DOHH2 (cell line): ENCODE data around the gene CLEC2B.

Source experiments
- H3F3A ChIP-seq: fragments of 200-600 bp; sonication (generic), shearing (Covaris generic); 2 replicates; pipeline ENCODE4 v1.6.0; 2016; ENCODE audit warnings: antibody characterized with exemption, mild to moderate bottlenecking; ENCODE audit not compliant: control insufficient read depth, insufficient read depth
- H3K27ac ChIP-seq: fragments of 200-600 bp; sonication (generic); 2 replicates; pipeline ENCODE4 v1.5.1; 2014; ENCODE audit warnings: low read depth, mild to moderate bottlenecking, low read length, moderate library complexity
- H3K27me3 ChIP-seq: fragments of 200-600 bp; sonication (generic); 2 replicates; pipeline ENCODE4 v1.6.1; 2014; ENCODE audit warnings: mild to moderate bottlenecking, low read length, mixed read lengths; ENCODE audit not compliant: control insufficient read depth
- H3K36me3 ChIP-seq: fragments of 200-600 bp; sonication (generic); 2 replicates; pipeline ENCODE4 v1.6.1; 2014; ENCODE audit warnings: mild to moderate bottlenecking, low read length, moderate library complexity, mixed read lengths; ENCODE audit not compliant: control insufficient read depth
- H3K4me1 ChIP-seq: fragments of 200-600 bp; sonication (generic); 2 replicates; pipeline ENCODE4 v1.6.1; 2014; ENCODE audit warnings: mild to moderate bottlenecking, low read length, mixed read lengths; ENCODE audit not compliant: control insufficient read depth
- H3K4me2 ChIP-seq: fragments of 200-600 bp; sonication (generic); 2 replicates; pipeline ENCODE4 v1.6.0; 2014; ENCODE audit warnings: mild to moderate bottlenecking, low read length, moderate library complexity
- H3K4me3 ChIP-seq: fragments of 200-600 bp; sonication (generic); 2 replicates; pipeline ENCODE4 v1.5.1; 2014; ENCODE audit warnings: mild to moderate bottlenecking, low read length, mixed read lengths
- H3K79me2 ChIP-seq: fragments of 200-600 bp; sonication (generic); 2 replicates; pipeline ENCODE4 v1.6.1; 2014; ENCODE audit warnings: mild to moderate bottlenecking, low read length, mixed read lengths; ENCODE audit not compliant: control insufficient read depth
- H3K9me2 ChIP-seq: fragments of 200-600 bp; sonication (generic); replicated peaks from 2 replicates; pipeline ENCODE4 v1.6.1; 2014; ENCODE audit warnings: mild to moderate bottlenecking, low read length, mixed read lengths; ENCODE audit not compliant: control insufficient read depth
- H3K9me3 ChIP-seq: fragments of 200-600 bp; sonication (generic); 2 replicates; pipeline ENCODE4 v1.6.1; 2014; ENCODE audit warnings: antibody characterized with exemption, low read length, mixed read lengths; ENCODE audit not compliant: control insufficient read depth, insufficient read depth
- H4K20me1 ChIP-seq: fragments of 200-600 bp; sonication (generic); 2 replicates; pipeline ENCODE4 v1.6.0; 2014; ENCODE audit warnings: low read depth, mild to moderate bottlenecking, antibody characterized with exemption, low read length, moderate library complexity; ENCODE audit not compliant: control insufficient read depth, insufficient read depth
- CTCF ChIP-seq: fragments of 200-600 bp; sonication (generic); IDR thresholded peaks from one replicate; pipeline ENCODE4 v1.5.1; 2014; ENCODE audit warnings: antibody characterized with exemption, mild to moderate bottlenecking, low read depth, low read length; ENCODE audit not compliant: poor library complexity, severe bottlenecking
- EZH2phosphoT487 ChIP-seq: fragments of 200-600 bp; sonication (generic); IDR thresholded peaks from 2 replicates; pipeline ENCODE4 v1.6.1; 2017; ENCODE audit warnings: borderline replicate concordance, mild to moderate bottlenecking, antibody characterized with exemption, low read length, moderate library complexity, mixed read lengths

Gene CLEC2B

GRCh38 chr12:9867531-9867930 lies 1.6 kb downstream of the CLEC2B start:
- Histone ChIP-seq H3K4me2 (no peak overlapping the region), H3K9me3 (no peaks in the 10 kb centered on the region), H3K79me2 (no peaks in the 10 kb centered on the region), H3K9me2 (no peaks in the 10 kb centered on the region), H3F3A (no peaks in the 10 kb centered on the region), H3K4me3 (no peak overlapping the region), H3K27ac (no peak overlapping the region), H4K20me1 (no peaks in the 10 kb centered on the region), H3K36me3 (no peaks in the 10 kb centered on the region), H3K4me1 (peaks cover 22% of the 10 kb centered on the region), H3K27me3 (peaks cover 19% of the 10 kb centered on the region)
- no peak for TF ChIP-seq EZH2phosphoT487
- TF ChIP-seq CTCF: no peak

DNA sequence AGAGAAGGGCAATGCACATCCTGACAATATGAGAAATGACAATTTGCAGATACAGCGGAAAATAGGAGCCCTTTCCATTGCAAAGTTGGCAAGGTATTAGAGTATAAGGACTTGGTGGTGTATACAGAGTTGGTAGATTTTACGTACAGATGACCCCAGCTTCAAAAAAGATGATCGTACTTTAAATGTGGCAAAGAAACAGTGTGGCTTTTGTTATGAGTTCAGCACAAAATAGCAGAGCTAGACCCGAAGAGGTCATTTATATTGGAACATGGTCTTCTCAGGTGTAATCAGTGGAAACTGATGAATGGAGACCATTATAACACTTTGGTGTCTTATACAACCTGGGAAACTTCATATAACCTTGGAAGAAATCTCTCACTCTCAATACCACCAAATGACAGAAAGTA lies 2.3 kb downstream of the CLEC2B start:
- H3F3A ChIP-seq: no peaks in the 10 kb centered on the region

DNA sequence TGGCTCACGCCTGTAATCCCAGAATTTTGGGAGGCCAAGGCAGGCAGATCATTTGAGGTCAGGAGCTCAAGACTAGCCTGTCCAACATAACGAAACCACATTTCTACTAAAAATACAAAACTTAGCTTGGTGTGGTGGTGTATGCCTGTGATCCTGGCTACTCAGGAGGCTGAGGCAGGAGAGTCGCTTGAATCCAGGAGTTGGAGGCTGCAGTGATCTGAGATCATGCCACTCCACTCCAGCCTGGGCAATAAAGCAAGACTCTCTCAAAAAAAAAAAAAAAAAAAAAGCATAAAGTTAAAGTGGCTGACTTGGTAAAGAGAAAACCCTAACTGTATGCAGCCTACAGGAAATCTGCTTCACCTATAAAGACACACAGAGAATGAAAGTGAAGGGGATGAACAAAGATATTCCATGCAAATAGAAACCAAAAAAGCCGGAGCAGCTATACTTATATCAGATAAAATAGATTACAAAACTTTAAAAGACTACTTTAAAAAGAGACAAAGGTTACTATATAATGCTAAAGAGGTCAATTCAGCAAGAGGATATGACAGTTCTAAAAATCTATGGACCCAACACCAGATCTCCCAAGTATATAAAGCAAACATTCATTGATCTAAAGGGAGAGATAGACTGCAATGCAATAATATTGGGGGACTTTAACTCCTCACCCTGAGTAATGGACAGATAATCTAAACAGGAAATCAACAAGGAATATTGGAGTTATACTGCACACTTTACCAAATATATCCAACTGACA lies 4.1 kb downstream of the CLEC2B start:
- H3K9me2 ChIP-seq: no peaks in the 10 kb centered on the region
- no peaks in the 10 kb centered on the region for H3K36me3 ChIP-seq
- no peak for TF ChIP-seq EZH2phosphoT487
- no peak for TF ChIP-seq CTCF
- no peaks in the 10 kb centered on the region for H3K79me2 ChIP-seq
- H3K9me3 ChIP-seq: no peaks in the 10 kb centered on the region
- no peak overlapping the region for H3K27ac ChIP-seq
- H4K20me1 ChIP-seq: no peaks in the 10 kb centered on the region
- H3K4me2 ChIP-seq: no peak overlapping the region
- no peaks in the 10 kb centered on the region for H3F3A ChIP-seq
- no peak overlapping the region for H3K4me3 ChIP-seq
- H3K4me1 ChIP-seq: peaks cover 22% of the 10 kb centered on the region
- H3K27me3 ChIP-seq: peaks cover 16% of the 10 kb centered on the region

More for the DNA sequence above, 2.3 kb downstream of the CLEC2B start:
- TF ChIP-seq EZH2phosphoT487: no peak
- TF ChIP-seq CTCF: no peak
- no peak overlapping the region for H3K27ac ChIP-seq
- no peaks in the 10 kb centered on the region for H3K36me3 ChIP-seq
- H3K4me3 ChIP-seq: no peak overlapping the region
- H3K4me2 ChIP-seq: 0 out of 2 replicates have a peak overlapping the region, but pooled peaks have one; percentile 7
- peaks cover 22% of the 10 kb centered on the region for H3K4me1 ChIP-seq
- no peaks in the 10 kb centered on the region for H4K20me1 ChIP-seq
- H3K9me2 ChIP-seq: no peaks in the 10 kb centered on the region
- H3K27me3 ChIP-seq: peaks cover 19% of the 10 kb centered on the region
- no peaks in the 10 kb centered on the region for H3K9me3 ChIP-seq
- H3K79me2 ChIP-seq: no peaks in the 10 kb centered on the region
